Activated T-helper 17 cell treated with anti-CD3 and anti-CD28 coated beads, Interleukin-2, amount 50 U/mL, for 72 hours (primary cell): ENCODE measurements around the gene ZNF668. TPM values are rescaled to one million over a fixed set of nuclear protein-coding genes. Genes with fewer than 3 reads are reported as not detected.
A peak's percentile ranks its signal among the peaks of the same experiment; 100 is the strongest.

Source experiments
- ATAC-seq: fragments of 150-1000 bp; cut with Tn5 transposase; replicated peaks from 2 replicates; pipeline ENCODE4 v1.10.0; 2021; ENCODE audit warnings: mild to moderate bottlenecking, moderate library complexity
- H3K27ac Mint-ChIP-seq: one replicate; pipeline ENCODE4 v1.8.0; 2022; ENCODE audit warnings: mixed read lengths
- H3K27me3 Mint-ChIP-seq: one replicate; pipeline ENCODE4 v1.8.0; 2022; ENCODE audit warnings: mixed read lengths
- H3K36me3 Mint-ChIP-seq: one replicate; pipeline ENCODE4 v1.8.0; 2022; ENCODE audit warnings: low read depth, mild to moderate bottlenecking, mixed read lengths
- H3K4me1 Mint-ChIP-seq: one replicate; pipeline ENCODE4 v1.8.0; 2022; ENCODE audit warnings: mixed read lengths
- H3K4me3 Mint-ChIP-seq: one replicate; pipeline ENCODE4 v1.8.0; 2022; ENCODE audit warnings: mild to moderate bottlenecking, mixed read lengths
- H3K9me3 Mint-ChIP-seq: one replicate; pipeline ENCODE4 v1.8.0; 2022; ENCODE audit warnings: mixed read lengths
- total RNA-seq, 2 donors: library from RNA; stranded (reverse); gene quantifications; one replicate each; pipeline ENCODE4 v1.2.3, GENCODE V29; 2022

Gene ZNF668
- total RNA-seq, 2 donors from 2014 or later = 15.1 to 19.4 TPM

GRCh38 chr16:31088459-31089183 lies 14.6 kb upstream of the ZNF668 start, which contains the start of gene PRSS53:
PRSS53 (minus strand) TSS chr16:31088943; CDS start chr16:31088809, 134 bp downstream.
- no peak for ATAC-seq
- Mint-ChIP-seq H3K27ac (peak within 1 kb of the TSS; percentile 20), H3K36me3 (peaks cover 45% of the 10 kb centered on the region), H3K9me3 (no peaks in the 10 kb centered on the region), H3K27me3 (no peaks in the 10 kb centered on the region), H3K4me3 (no peak within 1 kb of the TSS), H3K4me1 (no peaks in the 10 kb centered on the region)

GRCh38 chr16:31087971-31088370 lies 13.9 kb upstream of the ZNF668 start:
- Mint-ChIP-seq H3K27ac (peak overlapping the region; percentile 20), H3K9me3 (no peaks in the 10 kb centered on the region)
- no peak for ATAC-seq

GRCh38 chr16:31087481-31087880 lies 13.4 kb upstream of the ZNF668 start:
- Mint-ChIP-seq H3K27ac (no peak overlapping the region), H3K27me3 (no peaks in the 10 kb centered on the region), H3K9me3 (no peaks in the 10 kb centered on the region), H3K4me3 (no peak overlapping the region), H3K4me1 (no peaks in the 10 kb centered on the region), H3K36me3 (peaks cover 43% of the 10 kb centered on the region)
- ATAC-seq = no peak

More at GRCh38 chr16:31087971-31088370, 13.9 kb upstream of the ZNF668 start:
- Mint-ChIP-seq H3K27me3 (no peaks in the 10 kb centered on the region), H3K36me3 (peaks cover 46% of the 10 kb centered on the region), H3K4me1 (no peaks in the 10 kb centered on the region), H3K4me3 (no peak overlapping the region)

GRCh38 chr16:31086629-31086906 lies 12.5 kb upstream of the ZNF668 start:
- Mint-ChIP-seq H3K27me3 (no peaks in the 10 kb centered on the region), H3K4me1 (no peaks in the 10 kb centered on the region), H3K4me3 (no peak overlapping the region), H3K9me3 (no peaks in the 10 kb centered on the region), H3K36me3 (peaks cover 40% of the 10 kb centered on the region), H3K27ac (no peak overlapping the region)
- no peak for ATAC-seq

- no peaks in the 10 kb centered on the region for H3K27me3 Mint-ChIP-seq
- peaks cover 37% of the 10 kb centered on the region for H3K36me3 Mint-ChIP-seq
- H3K9me3 Mint-ChIP-seq = no peaks in the 10 kb centered on the region
- H3K4me3 Mint-ChIP-seq = no peak overlapping the region
- peak overlapping the region; percentile 48 for H3K27ac Mint-ChIP-seq
- H3K4me1 Mint-ChIP-seq = no peaks in the 10 kb centered on the region
- peak; percentile 6 for ATAC-seq
Measured at GRCh38 chr16:31085873-31086628, 12.0 kb upstream of the ZNF668 start.

- H3K9me3 Mint-ChIP-seq = no peaks in the 10 kb centered on the region
- ATAC-seq = no peak
- H3K4me1 Mint-ChIP-seq = no peaks in the 10 kb centered on the region
- peaks cover 37% of the 10 kb centered on the region for H3K36me3 Mint-ChIP-seq
- H3K4me3 Mint-ChIP-seq = no peak overlapping the region
- H3K27me3 Mint-ChIP-seq = no peaks in the 10 kb centered on the region
- peak overlapping the region; percentile 48 for H3K27ac Mint-ChIP-seq
Measured at GRCh38 chr16:31085411-31085810, 11.4 kb upstream of the ZNF668 start.

GRCh38 chr16:31084584-31085302 lies 10.7 kb upstream of the ZNF668 start:
- Mint-ChIP-seq H3K9me3 (no peaks in the 10 kb centered on the region), H3K27me3 (no peaks in the 10 kb centered on the region), H3K27ac (no peak overlapping the region), H3K4me3 (no peak overlapping the region), H3K4me1 (no peaks in the 10 kb centered on the region), H3K36me3 (peaks cover 39% of the 10 kb centered on the region)
- ATAC-seq = peak; percentile 6

GRCh38 chr16:31083981-31084380 lies 9.9 kb upstream of the ZNF668 start:
- Mint-ChIP-seq H3K36me3 (peaks cover 39% of the 10 kb centered on the region), H3K27ac (no peak overlapping the region), H3K4me1 (no peaks in the 10 kb centered on the region), H3K4me3 (no peak overlapping the region), H3K27me3 (no peaks in the 10 kb centered on the region), H3K9me3 (no peaks in the 10 kb centered on the region)
- no peak for ATAC-seq

GRCh38 chr16:31083556-31083955 lies 9.5 kb upstream of the ZNF668 start:
- no peaks in the 10 kb centered on the region for H3K27me3 Mint-ChIP-seq
- H3K9me3 Mint-ChIP-seq = no peaks in the 10 kb centered on the region
- H3K36me3 Mint-ChIP-seq = peaks cover 41% of the 10 kb centered on the region
- no peak overlapping the region for H3K27ac Mint-ChIP-seq
- ATAC-seq = no peak
- H3K4me3 Mint-ChIP-seq = no peak overlapping the region
- H3K4me1 Mint-ChIP-seq = no peaks in the 10 kb centered on the region

GRCh38 chr16:31083081-31083480 lies 9.0 kb upstream of the ZNF668 start:
- peaks cover 46% of the 10 kb centered on the region for H3K36me3 Mint-ChIP-seq
- H3K9me3 Mint-ChIP-seq = no peaks in the 10 kb centered on the region
- H3K4me3 Mint-ChIP-seq = no peak overlapping the region
- no peaks in the 10 kb centered on the region for H3K27me3 Mint-ChIP-seq
- no peak for ATAC-seq
- no peak overlapping the region for H3K27ac Mint-ChIP-seq
- no peaks in the 10 kb centered on the region for H3K4me1 Mint-ChIP-seq

- ATAC-seq = no peak
- Mint-ChIP-seq H3K4me1 (no peaks in the 10 kb centered on the region), H3K27ac (peak overlapping the region; percentile 56), H3K9me3 (no peaks in the 10 kb centered on the region), H3K4me3 (no peak overlapping the region), H3K36me3 (peaks cover 52% of the 10 kb centered on the region), H3K27me3 (no peaks in the 10 kb centered on the region)
Measured at GRCh38 chr16:31082368-31083045, 8.5 kb upstream of the ZNF668 start.

- Mint-ChIP-seq H3K27ac (peak overlapping the region; percentile 56), H3K4me1 (no peaks in the 10 kb centered on the region), H3K36me3 (peaks cover 60% of the 10 kb centered on the region), H3K9me3 (no peaks in the 10 kb centered on the region), H3K27me3 (no peaks in the 10 kb centered on the region), H3K4me3 (no peak overlapping the region)
- no peak for ATAC-seq
Measured at GRCh38 chr16:31081428-31082351, 7.7 kb upstream of the ZNF668 start.

- no peak overlapping the region for H3K27ac Mint-ChIP-seq
- H3K36me3 Mint-ChIP-seq = peaks cover 68% of the 10 kb centered on the region
- no peaks in the 10 kb centered on the region for H3K4me1 Mint-ChIP-seq
Measured at GRCh38 chr16:31080756-31081419, 6.8 kb upstream of the ZNF668 start.

More at GRCh38 chr16:31080756-31081419, 6.8 kb upstream of the ZNF668 start:
- Mint-ChIP-seq H3K9me3 (no peaks in the 10 kb centered on the region), H3K4me3 (no peak overlapping the region), H3K27me3 (no peaks in the 10 kb centered on the region)
- ATAC-seq = no peak
